Activated CD4-positive, CD25-positive, alpha-beta regulatory T cell treated with anti-CD3 and anti-CD28 coated beads, Interleukin-2, amount 50 U/mL, for 16 hours (primary cell): Measurements from ENCODE around the gene UNC119B.

Experiments used
- DNase-seq: peaks from one replicate; pipeline ENCODE4 v3.0.0-alpha.2; 2020; ENCODE audit warnings: low read depth, low spot score

The UNC119B gene

DNA sequence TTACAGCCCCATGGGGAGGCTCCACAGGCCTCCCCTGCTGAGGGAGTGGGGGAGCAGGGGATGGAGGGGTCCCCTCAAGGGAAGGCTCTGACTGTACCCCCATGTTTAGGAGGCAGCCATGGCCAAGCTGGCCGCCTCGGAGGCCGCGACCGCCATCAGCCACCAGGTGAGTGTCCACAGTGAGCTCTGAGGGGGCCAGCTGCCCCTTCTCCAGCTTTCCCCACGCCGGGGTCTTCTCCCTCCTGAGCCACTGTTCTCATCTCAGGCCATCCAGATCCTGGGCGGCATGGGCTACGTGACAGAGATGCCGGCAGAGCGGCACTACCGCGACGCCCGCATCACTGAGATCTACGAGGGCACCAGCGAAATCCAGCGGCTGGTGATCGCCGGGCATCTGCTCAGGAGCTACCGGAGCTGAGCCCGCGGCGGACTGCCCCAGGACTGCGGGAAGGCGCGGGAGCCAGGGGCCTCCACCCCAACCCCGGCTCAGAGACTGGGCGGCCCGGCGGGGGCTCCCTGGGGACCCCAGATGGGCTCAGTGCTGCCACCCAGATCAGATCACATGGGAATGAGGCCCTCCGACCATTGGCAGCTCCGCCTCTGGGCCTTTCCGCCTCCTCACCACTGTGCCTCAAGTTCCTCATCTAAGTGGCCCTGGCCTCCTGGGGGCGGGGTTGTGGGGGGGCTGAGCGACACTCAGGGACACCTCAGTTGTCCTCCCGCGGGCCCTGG, 28.9 kb downstream of the UNC119B start:
- DNase-seq: no peak

DNA sequence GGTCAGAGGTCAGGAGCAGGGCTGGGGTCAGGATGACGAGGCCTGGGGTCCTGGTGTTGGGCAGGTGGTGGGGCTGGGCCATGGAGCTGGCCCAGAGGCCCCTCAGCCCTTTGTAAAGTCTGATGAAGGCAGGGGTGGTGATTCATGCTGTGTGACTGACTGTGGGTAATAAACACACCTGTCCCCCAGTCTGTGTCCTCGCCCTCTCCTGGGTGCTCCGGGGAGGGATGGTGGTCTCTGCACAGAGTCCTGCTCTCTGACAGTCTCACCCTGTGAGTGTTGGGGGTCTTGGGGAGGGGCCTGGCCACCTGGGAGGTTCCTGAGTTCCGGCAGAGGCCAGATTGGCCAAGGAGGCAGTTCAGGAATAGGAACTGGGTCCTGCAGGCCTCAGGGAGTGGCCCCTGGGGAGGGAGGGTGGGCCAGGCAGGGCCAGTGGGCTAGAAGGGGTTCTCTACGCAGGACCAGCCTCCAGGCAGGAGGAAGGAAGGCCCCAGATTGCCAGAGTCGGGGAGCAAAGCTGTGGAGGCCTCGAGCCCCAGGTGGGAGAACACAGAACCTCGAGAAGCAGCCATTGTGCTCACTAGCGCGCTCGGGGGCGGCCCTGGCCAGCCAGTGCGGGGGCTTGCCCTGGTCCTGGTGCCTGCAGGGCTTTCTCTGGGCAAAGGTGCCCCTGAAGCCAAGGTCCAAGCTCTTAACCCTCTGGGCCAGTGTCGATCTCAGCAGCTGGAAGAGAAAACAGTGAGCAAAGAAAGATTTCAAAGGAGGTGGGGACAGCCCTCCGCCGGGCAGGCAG, 29.8 kb downstream of the UNC119B start:
- no peak for DNase-seq

DNA sequence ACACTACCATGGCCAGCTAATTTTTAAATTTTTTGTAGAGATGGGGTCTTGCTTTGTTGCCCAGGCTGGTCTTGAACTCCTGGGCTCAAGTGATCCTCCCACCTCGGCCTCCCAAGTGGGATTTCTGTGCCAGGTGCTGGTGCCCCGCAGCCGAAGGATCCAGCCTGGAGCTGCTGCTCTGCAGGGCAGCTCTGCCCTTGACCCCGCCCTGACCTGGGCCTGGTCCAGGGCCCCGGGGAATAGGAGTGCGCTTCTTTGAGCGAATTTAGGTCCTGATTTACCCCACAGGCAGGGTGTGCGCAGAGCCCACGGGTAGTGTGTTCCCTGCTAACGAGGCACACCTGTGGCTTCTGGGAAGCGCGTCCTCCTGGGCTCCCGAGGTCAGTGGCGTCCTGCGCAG, 30.6 kb downstream of the UNC119B start:
- DNase-seq: no peak

DNA sequence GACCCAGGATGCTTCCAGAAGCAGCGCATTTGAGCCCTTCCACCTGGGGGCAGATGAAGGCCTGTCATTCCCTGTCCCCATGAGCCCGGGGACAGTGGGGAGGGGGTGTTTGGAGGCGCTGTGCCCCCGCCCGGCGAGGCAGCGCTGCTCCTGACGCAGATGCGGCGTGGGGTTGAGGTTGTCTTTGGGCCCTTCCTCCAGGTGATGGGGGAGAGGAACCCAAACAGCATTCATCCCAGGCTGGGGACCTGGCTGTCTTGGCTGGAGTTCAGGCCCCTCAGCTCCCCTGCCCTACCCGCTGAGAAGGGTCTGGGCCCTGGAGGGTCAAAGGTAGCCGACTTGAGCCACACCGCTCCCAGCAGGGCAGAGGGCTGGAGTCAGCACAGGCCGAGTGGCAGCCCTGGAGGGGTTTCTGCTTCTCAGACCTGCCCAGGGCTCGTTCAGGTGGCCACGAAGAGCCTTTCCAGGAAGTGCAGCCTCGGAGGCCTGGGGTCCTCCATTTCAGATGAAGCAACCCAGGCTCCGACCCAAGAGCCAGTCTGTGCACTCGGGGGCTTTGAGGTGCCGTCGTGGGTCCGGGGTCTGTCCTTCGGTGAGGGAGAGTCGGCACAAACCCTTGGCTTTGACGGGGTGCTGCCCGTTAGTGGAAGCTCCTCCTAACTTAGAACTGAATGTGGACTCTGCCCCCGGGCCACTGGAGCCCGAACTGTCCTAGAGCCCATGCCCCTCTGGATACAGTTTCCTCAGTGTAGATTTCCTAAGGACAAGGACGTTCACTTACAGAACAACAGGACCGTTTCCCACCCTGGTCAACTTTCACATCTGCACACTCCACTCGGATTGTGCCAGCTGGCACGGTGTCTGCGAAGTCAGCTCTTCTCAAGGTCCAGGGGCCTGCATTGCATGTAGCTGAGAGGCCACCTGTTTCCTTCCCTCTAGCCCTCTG, 31.5 kb downstream of the UNC119B start:
- DNase-seq: no peak

DNA sequence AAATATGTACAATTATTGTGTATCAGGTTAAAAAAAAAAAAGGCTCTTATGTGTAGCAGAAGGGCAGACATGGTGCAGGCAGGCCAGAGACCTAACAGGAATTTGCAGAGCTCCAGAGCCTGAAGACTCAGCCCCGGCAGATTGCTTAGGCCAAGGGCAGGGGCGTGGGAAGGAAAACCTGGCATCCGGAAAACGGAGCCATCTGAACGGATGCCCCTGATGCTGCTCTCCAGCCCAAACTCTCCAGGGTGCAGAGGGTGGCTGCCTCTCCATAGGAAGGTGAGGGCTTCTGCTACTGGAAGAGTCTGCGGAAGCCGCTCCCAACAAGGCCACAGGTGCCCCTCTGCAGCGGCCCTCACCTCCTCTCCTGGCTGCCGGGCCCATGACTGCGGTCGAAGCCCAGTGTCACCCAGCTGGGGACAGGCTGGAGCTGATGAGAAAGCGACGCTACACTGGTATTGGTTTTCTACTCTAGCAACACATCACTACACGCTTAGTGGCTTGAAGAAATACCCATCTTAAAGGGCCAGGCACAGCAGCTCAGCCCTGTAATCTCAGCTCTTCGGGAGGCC, 34.8 kb downstream of the UNC119B start:
- no peak for DNase-seq

DNA sequence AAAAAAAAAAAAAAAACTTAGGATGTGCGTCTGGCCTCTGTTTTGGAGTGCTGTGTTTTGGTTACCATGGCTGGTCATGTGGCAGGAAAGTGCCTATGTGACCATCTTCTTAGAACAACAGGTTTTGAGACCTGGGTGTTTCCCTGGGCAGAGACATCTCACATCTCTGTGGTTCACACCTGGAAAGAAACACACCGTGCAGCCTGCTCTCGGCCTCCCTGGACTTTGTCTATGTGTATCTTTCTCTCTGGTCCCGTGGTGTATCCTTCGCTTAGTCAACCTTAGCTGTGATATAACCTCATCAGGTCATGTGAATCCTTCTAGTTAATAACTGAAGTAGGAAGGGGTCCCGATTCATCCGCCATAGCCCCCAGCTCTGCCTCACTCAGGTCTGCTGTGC, 38.0 kb downstream of the UNC119B start:
- no peak for DNase-seq

DNA sequence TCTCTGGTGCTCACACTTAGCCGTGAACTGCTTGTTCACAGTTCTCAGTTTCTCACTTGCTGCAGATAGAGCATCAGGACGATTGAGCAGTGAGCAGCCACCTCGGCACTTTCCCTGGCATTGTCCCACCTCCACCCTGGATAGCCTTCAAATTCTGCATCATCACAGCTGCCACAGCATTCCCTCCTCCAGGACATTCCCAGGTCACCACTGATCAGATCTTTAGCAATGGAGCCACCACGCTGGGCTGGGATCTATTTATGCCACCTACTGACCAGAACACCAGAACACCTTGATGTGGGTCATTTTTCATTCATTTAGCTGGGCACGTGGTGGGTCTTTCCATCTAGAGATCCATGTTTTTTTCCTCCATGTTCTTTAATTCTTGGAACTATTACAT, 39.0 kb downstream of the UNC119B start:
- DNase-seq: no peak

DNA sequence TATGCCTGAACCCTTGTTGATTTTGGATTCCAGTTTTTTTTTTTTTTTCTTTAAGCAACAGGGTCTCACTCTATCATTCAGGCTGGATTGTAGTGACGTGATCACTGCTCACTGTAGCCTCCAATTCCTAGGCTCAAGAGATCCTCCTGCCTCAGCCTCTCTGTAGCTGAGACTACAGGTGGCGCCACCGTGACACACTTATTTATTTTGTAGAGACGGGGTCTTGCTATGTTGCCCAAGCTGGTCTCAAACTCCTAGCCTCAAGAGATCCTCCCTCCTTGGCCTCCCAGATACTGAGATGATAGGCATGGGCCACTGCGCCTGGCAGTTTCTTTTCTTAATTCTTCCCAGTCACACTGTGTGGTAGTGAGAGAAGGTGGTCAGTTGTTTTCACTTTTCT, 40.5 kb downstream of the UNC119B start:
- DNase-seq: no peak

DNA sequence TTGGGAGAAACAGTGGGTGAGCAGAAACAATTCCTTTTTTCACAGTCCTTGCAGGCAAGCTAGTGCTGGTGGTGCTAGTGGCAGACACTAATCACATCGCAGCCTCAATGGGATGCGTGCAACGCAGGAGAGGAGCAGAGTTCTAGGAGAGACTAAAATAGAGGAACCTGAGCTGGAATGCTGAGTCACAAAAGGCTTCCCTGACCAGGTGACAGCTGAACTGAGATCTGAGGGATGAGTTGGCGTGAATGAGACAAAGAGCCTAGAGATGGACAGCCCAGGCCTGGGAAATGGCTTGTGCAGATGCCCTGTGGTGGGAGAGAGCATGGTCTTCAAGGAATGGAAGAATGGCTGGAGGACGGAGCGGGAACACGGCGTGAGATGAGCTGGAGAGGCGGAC, 41.1 kb downstream of the UNC119B start:
- DNase-seq: no peak

DNA sequence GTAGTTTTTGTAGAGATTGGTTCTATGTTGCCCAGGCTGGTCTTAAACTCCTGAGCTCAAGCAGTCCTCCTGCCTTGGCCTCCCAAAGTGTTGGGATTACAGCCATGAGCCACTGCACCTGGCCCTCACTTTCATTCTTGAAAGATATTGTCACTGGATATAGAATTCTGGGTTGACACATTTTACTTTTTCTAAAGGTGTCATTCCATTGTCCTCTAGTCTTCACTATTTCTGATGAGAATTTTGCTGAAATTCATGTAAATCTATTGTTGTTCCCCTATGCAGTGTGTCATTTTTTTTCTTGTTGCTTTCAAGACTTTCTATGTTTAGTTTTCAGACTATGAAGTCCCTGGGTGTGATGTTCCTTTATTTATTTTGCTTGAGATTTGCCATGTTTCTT, 44.5 kb downstream of the UNC119B start:
- no peak for DNase-seq

DNA sequence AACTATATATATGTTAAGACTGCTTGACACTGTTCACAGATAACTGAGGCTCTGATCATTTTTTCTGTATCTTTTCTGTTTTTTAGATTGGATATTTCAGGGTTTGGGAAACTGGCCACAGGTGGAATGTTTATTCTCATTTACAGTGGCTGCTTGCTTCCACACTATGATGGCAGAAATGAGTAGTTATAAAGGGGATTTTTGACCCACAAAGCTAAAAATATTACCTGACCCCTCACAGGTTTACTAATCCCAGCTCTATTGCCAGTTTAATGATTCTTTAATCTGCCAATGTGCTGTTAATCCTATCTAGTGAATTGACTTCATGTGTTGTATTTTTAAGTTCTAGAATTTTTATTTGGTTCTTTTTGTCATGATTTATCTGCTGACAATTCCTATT, 45.0 kb downstream of the UNC119B start:
- no peak for DNase-seq

DNA sequence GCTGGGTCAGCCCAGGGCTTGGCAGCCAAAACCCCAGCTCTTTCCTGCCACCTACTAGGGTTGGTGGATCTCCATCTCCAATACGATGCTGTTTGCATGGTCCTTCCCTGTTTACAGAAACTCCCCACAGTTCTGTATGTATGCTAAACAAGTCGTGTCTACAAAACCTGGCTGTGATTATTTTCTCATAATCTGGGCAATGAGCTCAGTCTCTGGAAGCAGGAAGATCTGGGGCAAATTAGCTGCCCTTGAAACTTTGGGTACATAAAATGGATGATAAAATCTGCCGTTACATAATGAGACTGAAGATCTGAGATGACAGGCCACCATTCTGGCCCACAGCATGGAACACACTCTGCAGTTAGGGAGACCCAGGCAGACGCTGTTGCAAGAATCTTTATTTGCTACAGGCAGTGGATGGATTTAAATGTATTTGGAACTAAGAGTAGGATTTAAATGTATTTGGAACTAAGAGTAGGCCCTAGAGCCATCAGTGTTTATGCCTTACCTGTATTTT, 47.0 kb downstream of the UNC119B start:
- DNase-seq: no peak

DNA sequence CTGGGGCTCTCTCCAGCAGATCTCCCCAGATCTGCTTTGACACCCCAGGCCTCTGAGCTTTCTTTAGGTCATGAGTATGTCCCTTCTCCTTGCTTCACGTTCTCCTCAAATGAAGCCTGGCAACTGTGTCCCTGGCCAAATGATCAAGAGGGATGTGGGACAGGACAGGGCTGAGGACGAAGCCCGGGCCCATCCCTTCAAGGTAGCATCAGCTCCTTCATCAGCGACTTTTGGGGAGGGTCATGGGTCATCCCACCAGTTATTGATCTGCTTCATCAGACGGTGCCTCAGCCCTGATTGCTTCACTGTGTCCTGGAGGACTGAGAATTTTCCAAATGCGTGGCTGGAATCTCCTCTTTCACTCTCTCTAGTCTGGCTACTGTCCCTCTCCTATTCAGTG, 47.7 kb downstream of the UNC119B start:
- DNase-seq: no peak

DNA sequence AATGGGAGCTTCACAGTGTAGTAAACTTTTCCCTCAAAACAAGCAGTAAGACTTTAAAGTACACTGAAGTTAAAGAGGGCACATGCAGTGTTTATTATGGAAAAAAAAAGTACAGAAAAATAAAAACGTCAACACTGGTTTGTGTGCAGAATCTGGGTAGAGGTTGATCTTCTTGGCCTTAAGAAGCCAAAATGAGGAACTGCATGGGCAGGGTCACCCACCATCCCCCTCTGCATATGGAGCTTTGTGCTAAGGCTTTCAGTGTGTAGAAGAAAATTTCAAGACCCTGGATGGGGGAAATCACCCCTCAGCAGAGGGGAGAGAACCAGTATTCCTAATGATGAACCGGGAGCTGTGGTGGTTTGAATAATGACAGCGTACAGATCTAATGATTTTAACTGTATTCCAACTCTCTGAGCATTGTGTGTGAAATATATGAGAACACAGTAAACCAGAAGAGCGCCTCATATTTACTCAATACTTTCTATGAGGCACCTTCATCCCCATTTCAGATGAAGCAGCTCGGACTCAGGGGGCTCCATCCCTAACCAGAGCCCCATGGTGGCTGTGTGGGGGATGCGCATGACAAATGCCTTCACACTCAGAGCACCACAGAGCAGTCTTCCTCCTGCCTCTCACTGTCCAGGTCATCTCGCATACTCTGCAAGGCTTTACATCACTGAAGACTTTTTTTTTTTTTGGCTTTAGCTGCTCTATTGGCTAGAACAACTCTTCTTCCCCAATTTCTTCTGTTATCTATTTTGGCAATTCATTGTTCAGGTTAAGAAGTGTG, 48.7 kb downstream of the UNC119B start:
- no peak for DNase-seq

DNA sequence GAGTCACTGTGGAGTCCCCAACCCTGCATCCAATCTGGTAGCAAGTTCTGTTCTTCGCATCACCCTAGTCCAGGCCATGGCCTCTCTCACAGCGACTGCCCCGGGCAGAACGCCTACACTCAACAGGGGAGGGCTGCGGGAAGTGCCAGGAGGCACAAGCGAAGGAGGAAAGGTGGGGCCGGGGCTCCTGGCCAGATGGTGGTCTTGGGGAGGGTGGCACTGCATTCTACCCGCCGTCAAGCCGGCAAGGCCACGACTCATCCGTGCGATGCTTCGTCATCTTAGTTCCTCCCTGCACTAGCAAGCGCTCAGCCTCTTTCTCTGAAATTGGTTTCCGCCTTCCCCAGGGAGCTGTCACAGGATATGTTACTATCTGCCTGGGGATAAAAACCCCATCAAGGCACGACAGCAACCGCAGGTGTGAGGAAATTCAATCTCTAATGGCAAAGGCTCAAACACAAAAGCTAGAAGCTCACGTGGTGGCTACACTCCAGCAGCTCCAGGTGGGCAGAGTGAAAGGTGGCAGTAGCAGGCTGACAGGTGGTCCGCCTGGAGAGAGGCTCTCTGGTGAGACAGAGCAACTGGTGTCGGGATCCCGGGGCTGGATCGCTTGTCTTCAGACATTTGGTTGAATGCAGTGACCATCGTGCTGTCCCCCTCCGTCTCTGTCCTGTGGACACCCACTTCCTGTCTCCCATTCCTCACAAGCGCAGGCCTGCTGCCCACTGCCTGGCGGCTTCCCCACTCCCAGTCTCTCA, 49.5 kb downstream of the UNC119B start:
- no peak for DNase-seq

DNA sequence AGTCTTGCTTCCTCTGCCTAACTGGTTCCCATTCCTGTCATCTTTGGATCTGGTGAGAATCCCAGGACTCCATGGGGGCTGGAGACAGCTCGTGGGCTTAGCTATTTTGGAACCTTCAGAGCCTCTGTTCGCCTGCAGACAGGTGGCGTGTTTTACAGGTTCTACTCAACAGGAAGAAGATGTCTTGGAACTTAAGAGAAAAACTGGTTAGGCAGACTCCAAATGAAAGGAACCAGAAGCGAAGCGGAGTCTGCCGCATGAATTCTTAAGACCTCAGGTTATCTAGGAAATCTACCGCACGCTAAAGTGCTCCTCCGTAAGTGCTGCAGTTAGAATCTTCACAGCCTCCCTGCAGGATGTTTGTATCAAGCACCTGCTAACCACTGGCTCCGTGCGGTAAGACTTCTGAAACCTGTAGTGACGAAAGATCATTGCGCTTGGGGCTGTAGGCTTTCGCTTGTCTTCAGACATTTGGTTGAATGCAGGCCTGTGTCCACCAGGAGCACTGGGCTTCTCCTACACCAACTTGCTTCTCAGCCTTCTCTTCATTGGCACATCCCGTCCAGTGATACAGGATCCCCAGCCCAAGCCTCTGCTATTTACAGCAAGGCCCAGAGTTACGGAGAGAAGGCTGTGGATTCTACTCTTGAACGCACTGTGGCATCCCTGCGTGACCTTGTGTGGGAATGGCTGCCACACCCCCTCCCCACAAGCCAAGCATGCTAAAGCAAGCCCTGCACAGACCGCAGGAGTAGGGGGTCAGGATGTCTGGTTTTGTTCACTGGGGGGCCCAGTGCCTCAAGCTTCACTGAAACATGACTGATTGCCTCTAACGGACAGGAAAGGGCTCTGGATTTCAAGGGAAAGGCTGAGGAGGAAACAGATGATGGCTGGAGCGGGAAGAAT, 50.3 kb downstream of the UNC119B start:
- no peak for DNase-seq

DNA sequence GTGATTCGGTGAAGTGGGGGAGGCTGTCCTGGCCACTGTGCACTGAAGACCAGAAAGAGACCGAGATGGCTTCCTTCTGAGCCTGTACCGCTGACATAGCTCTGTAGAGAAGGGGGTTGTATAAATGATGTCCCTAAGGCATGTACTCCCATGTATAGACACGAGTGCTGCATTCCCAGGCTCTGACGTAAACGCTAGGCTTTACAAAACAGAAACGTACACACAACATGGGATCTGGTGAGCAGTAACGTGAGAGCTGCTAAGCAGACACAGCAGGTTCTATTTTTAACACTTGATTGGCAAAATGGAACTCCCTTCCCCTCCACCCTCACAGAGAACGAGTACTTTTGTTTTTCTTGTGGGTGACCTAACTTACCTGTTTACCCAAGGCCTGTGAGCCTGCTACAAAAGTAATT, 51.3 kb downstream of the UNC119B start:
- DNase-seq: no peak

DNA sequence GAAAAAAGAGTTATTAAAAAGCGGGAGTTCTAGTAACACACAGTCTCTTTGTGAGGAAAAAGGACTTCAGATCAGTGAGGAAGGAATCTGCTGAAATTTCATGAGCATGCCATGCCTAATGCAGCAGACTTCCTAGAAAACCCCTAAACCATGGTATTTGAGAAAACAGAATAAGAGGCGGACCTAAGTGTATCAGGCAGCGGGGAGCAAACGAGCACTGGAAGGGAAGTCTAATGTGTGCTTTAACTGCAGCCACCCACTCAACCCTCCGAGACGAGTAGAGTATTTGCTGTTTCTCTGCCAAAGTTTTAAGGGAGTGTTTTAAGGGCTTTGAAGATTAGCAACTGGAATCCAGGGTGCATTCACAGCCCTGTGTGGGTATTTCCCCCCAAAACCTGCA, 51.8 kb downstream of the UNC119B start:
- DNase-seq: no peak

DNA sequence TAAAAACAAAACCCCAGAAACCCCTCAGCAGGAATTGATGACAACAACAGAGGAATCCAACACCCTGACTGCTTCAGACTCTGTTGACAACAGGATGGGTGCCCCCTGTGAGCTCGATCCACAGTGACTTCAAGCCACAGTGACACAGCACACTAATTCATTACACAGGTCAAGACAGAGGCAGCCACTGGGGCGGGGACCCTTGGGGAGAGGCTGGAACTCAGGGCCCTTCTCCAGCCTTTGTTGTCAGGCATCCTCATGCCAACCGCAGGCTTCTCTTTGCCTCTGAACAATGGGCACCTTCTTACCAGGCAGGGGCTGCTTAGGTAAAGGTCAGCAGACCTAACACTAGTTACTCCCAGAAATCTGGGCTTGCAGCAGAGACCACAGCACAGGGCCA, 53.0 kb downstream of the UNC119B start:
- no peak for DNase-seq
